IgD-negative memory B cell (primary cell): Measurements from ENCODE around the gene SLC24A3. TPM values are rescaled to one million over a fixed set of nuclear protein-coding genes. Genes with fewer than 3 reads are reported as not detected.

Source experiments
- H3K27ac Mint-ChIP-seq, 3 donors: one replicate each; pipeline ENCODE4 v1.8.0; 2020 to 2022; ENCODE audit warnings: mild to moderate bottlenecking in 3 of 3, mixed read lengths in 3 of 3, moderate library complexity in 1 of 3
- H3K27me3 Mint-ChIP-seq: one replicate; pipeline ENCODE4 v1.8.0; 2021; ENCODE audit warnings: mixed read lengths
- H3K36me3 Mint-ChIP-seq: one replicate; pipeline ENCODE4 v1.8.0; 2020; ENCODE audit warnings: mild to moderate bottlenecking, mixed read lengths
- H3K4me1 Mint-ChIP-seq, 3 donors: one replicate each; pipeline ENCODE4 v1.8.0; 2020 to 2022; ENCODE audit warnings: mixed read lengths in 3 of 3, mild to moderate bottlenecking in 1 of 3
- H3K4me3 Mint-ChIP-seq, 4 donors: one replicate each; pipeline ENCODE4 v1.8.0; 2020 to 2022; ENCODE audit warnings: mild to moderate bottlenecking in 4 of 4, mixed read lengths in 4 of 4, moderate library complexity in 3 of 4
- H3K9me3 Mint-ChIP-seq, 3 donors: one replicate each; pipeline ENCODE4 v1.8.0; 2020 to 2021; ENCODE audit warnings: mixed read lengths in 3 of 3, mild to moderate bottlenecking in 1 of 3
- polyA plus RNA-seq: library from polyadenylated mRNA; unstranded; fragments of 300-500 nt; fragmentation: Illumina TruSeq; gene quantifications from one replicate; pipeline ENCODE4 v1.2.3, GENCODE V29; 2021

The SLC24A3 gene
- polyA plus RNA-seq, 1 donor from 2014 or later = not detected

GRCh38 chr20:19408971-19409370, 196.5 kb downstream of the SLC24A3 start:
- H3K4me3 Mint-ChIP-seq = no peak overlapping the region
- H3K27ac Mint-ChIP-seq = no peak overlapping the region
- no peaks in the 10 kb centered on the region for H3K27me3 Mint-ChIP-seq
- peaks cover 0 to 3% (median 0%) of the 10 kb centered on the region in 3 donors for H3K9me3 Mint-ChIP-seq
- H3K4me1 Mint-ChIP-seq = no peaks in the 10 kb centered on the region
- H3K36me3 Mint-ChIP-seq = no peaks in the 10 kb centered on the region

DNA sequence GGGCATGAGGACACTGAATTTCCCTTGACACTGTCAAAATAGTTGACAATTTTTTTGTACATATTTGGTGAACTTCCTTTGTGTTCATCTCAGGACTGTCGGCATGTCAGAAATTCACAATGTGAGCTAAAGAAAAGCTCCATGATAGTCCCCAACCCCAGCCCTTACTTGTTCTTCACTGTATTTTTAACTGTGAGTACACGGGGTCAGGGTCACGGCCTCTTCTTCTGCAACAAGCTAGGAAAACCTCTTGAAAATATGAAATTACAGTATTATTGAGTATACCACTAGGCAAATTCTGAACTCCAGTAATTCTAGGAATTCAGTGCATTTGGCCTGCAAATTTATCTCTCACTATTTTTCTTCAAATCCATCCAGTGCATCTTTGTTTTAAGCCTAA, 199.4 kb downstream of the SLC24A3 start:
- H3K4me3 Mint-ChIP-seq = no peak overlapping the region
- H3K27me3 Mint-ChIP-seq = no peaks in the 10 kb centered on the region
- no peak overlapping the region for H3K27ac Mint-ChIP-seq
- peaks cover 0 to 3% (median 0%) of the 10 kb centered on the region in 3 donors for H3K9me3 Mint-ChIP-seq
- no peaks in the 10 kb centered on the region for H3K4me1 Mint-ChIP-seq
- no peaks in the 10 kb centered on the region for H3K36me3 Mint-ChIP-seq

DNA sequence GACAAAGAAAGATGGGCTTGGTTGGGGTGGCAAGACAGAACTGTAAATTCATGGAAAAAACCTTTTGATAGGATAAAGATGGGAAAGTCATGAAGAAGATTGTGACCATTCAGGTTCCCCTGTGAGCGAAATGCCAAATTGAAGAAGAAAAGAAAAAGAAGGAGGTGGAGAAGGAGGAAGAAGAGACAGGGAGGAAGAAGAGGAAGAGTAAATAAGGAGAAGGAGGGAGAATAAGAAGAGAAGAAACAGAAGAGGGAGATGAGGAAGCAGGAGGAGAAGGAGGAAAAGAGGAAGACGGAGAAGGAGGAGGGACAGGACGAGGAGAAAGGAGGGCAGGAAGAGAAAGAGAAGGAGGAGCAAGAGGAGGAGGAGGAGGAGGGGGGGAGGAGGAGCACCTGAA, 199.8 kb downstream of the SLC24A3 start:
- no peaks in the 10 kb centered on the region for H3K4me1 Mint-ChIP-seq
- no peaks in the 10 kb centered on the region for H3K36me3 Mint-ChIP-seq
- peaks cover 0 to 3% (median 0%) of the 10 kb centered on the region in 3 donors for H3K9me3 Mint-ChIP-seq
- H3K4me3 Mint-ChIP-seq = no peak overlapping the region
- H3K27ac Mint-ChIP-seq = no peak overlapping the region
- no peaks in the 10 kb centered on the region for H3K27me3 Mint-ChIP-seq

DNA sequence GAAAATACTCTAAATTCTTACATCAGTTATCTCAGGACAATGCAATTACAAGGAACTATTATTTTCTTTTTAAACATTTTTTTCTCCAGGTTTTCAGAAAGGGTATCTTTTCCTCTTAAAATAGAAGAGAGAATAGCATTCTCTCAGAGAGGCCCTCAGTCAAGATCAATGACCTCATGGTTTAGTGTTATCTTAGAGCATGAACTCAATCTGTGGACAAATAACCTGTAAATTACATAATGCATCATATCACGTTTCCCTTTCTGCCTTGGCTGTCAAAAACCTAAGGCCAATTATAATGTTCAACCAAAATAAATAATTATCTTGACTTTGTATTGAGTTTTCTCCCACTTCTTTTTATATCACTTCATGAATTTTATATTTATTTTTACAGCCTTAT, 202.2 kb downstream of the SLC24A3 start:
- H3K27me3 Mint-ChIP-seq = no peaks in the 10 kb centered on the region
- H3K36me3 Mint-ChIP-seq = no peaks in the 10 kb centered on the region
- H3K4me3 Mint-ChIP-seq = no peak overlapping the region
- H3K4me1 Mint-ChIP-seq = no peaks in the 10 kb centered on the region
- no peaks in the 10 kb centered on the region for H3K9me3 Mint-ChIP-seq
- no peak overlapping the region for H3K27ac Mint-ChIP-seq

DNA sequence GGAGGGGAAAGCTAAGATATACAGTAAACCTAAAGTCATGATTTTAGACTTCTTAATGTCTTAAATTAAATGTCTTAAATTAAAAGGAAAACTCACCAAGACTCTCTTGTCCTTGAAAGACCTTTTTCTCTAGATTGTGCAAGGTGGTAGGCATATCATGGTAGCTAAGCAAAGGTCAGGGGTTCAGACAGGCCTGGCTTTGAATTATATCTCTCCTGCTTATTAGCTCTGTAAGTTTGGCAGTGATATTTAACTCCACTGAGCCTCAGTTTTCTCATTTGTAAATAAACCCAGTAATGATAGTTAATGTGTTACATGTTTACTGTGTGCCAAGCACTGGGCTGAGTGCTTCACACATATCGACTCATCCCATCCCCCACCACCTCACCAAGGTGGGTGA, 203.3 kb downstream of the SLC24A3 start:
- H3K4me1 Mint-ChIP-seq = no peaks in the 10 kb centered on the region

GRCh38 chr20:19416627-19417026, 204.2 kb downstream of the SLC24A3 start:
- Mint-ChIP-seq H3K4me3 (no peak overlapping the region), H3K27ac (no peak overlapping the region), H3K4me1 (no peaks in the 10 kb centered on the region), H3K36me3 (no peaks in the 10 kb centered on the region), H3K27me3 (no peaks in the 10 kb centered on the region), H3K9me3 (peaks cover 0 to 4% (median 3%) of the 10 kb centered on the region in 3 donors)

More for the DNA sequence above, 203.3 kb downstream of the SLC24A3 start:
- no peak overlapping the region for H3K4me3 Mint-ChIP-seq
- H3K27me3 Mint-ChIP-seq = no peaks in the 10 kb centered on the region
- no peaks in the 10 kb centered on the region for H3K9me3 Mint-ChIP-seq
- H3K27ac Mint-ChIP-seq = no peak overlapping the region
- no peaks in the 10 kb centered on the region for H3K36me3 Mint-ChIP-seq

DNA sequence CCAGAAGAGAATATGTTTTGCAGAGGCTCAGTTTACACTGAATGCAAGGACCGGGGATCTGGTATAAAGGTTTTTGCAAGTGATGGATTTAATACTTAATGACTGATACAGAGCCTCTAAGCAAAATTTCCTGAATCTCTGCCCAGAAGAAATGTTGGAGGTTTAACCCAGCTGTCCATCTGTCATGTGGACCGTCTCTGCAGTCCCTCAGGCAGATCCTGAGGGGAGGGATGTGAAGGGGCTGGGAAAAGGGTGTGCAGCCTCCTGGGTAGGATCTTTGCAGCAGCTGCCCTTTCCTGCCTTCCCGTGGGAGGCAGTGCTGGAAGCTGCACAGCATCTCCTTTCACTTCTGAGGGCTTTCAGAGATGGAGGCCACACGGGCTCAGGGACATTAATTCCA, 207.0 kb downstream of the SLC24A3 start:
- no peaks in the 10 kb centered on the region for H3K36me3 Mint-ChIP-seq
- no peaks in the 10 kb centered on the region for H3K27me3 Mint-ChIP-seq
- peaks cover 0 to 4% (median 3%) of the 10 kb centered on the region in 3 donors for H3K9me3 Mint-ChIP-seq
- H3K4me1 Mint-ChIP-seq = no peaks in the 10 kb centered on the region
- H3K4me3 Mint-ChIP-seq = no peak overlapping the region
- no peak overlapping the region for H3K27ac Mint-ChIP-seq

- H3K36me3 Mint-ChIP-seq = no peaks in the 10 kb centered on the region
Observed at GRCh38 chr20:19423097-19423899, 210.9 kb downstream of the SLC24A3 start.

GRCh38 chr20:19423900-19424620, 211.6 kb downstream of the SLC24A3 start:
- Mint-ChIP-seq H3K4me3 (no peak overlapping the region), H3K36me3 (no peaks in the 10 kb centered on the region), H3K4me1 (peaks cover 0 to 5% (median 4%) of the 10 kb centered on the region in 3 donors), H3K9me3 (peaks cover 0 to 4% (median 3%) of the 10 kb centered on the region in 3 donors), H3K27ac (no peak overlapping the region), H3K27me3 (no peaks in the 10 kb centered on the region)

More at GRCh38 chr20:19423097-19423899, 210.9 kb downstream of the SLC24A3 start:
- H3K9me3 Mint-ChIP-seq = peaks cover 0 to 4% (median 3%) of the 10 kb centered on the region in 3 donors
- no peak overlapping the region for H3K27ac Mint-ChIP-seq
- peaks cover 0 to 5% (median 0%) of the 10 kb centered on the region in 3 donors for H3K4me1 Mint-ChIP-seq
- no peaks in the 10 kb centered on the region for H3K27me3 Mint-ChIP-seq
- H3K4me3 Mint-ChIP-seq = no peak overlapping the region

DNA sequence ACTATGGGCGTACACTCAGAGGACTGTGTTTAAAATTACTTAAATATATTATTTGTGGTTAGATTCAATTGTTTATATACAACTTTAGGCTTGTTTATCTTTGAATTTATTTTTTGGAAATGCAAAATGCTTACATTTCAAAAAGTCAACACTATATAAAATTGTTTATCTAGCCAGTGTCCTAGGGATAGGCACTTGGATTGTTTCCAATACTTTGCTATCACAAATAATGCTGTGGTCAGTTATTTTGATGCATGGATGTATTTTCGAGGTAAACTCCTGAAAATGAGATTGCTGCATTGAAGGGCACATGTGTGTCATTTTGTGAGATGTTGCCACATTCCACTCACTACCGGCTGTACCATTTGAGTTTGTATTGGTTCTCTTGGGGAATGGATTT, 213.9 kb downstream of the SLC24A3 start:
- no peak overlapping the region for H3K4me3 Mint-ChIP-seq
- peaks cover 0 to 6% (median 5%) of the 10 kb centered on the region in 3 donors for H3K4me1 Mint-ChIP-seq
- no peaks in the 10 kb centered on the region for H3K27me3 Mint-ChIP-seq
- H3K27ac Mint-ChIP-seq = no peak overlapping the region
- no peaks in the 10 kb centered on the region for H3K36me3 Mint-ChIP-seq
- H3K9me3 Mint-ChIP-seq = peaks cover 0 to 2% (median 1%) of the 10 kb centered on the region in 3 donors

- Mint-ChIP-seq H3K27ac (no peak overlapping the region), H3K4me3 (no peak overlapping the region), H3K27me3 (no peaks in the 10 kb centered on the region), H3K36me3 (no peaks in the 10 kb centered on the region), H3K4me1 (peaks cover 0 to 6% (median 5%) of the 10 kb centered on the region in 3 donors), H3K9me3 (no peaks in the 10 kb centered on the region)
Observed at GRCh38 chr20:19427480-19427879, 215.0 kb downstream of the SLC24A3 start.

DNA sequence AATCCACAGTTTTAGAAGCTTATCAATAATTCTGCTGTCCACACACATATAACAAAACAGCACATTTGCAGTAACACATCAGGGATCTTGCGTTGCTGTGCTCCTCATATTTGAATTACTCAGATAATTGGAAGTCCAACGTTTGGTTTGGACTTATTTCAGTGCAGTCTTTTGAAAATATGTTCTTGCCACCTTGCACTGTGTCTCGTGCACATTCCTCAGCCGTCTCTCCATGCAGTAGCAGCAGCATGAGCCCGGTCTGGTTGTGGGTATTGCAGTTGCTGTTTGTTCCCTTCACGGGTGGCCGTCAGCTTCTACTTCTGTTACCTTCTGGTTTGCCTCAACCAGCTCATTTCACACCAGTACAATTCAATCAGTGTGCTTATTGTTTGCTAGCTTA, 215.5 kb downstream of the SLC24A3 start:
- no peak overlapping the region for H3K27ac Mint-ChIP-seq
- H3K4me1 Mint-ChIP-seq = peaks cover 0 to 6% (median 5%) of the 10 kb centered on the region in 3 donors
- no peak overlapping the region for H3K4me3 Mint-ChIP-seq
- no peaks in the 10 kb centered on the region for H3K9me3 Mint-ChIP-seq
- no peaks in the 10 kb centered on the region for H3K27me3 Mint-ChIP-seq
- H3K36me3 Mint-ChIP-seq = no peaks in the 10 kb centered on the region

DNA sequence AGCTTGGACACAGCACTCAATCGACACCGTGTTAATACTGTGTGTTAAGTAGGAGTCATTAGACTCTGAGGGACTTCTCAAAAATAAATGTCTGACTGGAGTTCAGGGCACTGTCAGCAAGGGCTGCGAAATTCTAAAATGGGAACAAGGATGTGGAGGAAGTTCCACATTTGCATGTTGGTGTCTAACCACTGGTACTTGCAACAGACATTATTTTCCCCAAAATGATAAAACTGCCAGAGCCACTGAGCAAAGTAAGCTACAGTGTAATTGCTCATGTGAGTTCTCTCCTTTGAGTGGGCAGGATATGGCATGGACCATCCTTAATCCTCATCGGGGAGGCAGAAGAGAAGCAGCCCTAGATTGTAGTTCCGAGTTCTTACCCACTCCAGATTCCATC, 215.9 kb downstream of the SLC24A3 start:
- peaks cover 0 to 6% (median 5%) of the 10 kb centered on the region in 3 donors for H3K4me1 Mint-ChIP-seq
- no peak overlapping the region for H3K27ac Mint-ChIP-seq
- H3K9me3 Mint-ChIP-seq = no peaks in the 10 kb centered on the region
- H3K27me3 Mint-ChIP-seq = no peaks in the 10 kb centered on the region
- no peak overlapping the region for H3K4me3 Mint-ChIP-seq
- H3K36me3 Mint-ChIP-seq = no peaks in the 10 kb centered on the region

DNA sequence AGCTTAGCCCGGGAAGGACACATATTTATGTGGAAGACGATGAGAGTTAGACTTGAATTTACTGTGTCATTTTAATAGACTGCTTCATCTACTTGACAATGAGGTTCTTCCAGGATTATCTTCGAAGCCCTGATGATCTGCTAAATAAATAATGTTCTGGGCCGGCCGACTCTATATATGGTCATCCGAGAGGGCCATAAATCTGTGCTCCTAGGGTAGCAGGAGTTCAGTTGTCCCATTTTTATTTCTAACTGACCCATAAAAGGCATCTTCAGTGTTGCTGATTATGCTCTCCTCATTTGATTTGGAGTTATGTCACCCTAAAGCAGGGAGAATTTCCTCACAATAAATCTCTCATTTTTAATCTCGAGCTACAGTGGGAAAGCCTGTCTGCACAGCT, 217.1 kb downstream of the SLC24A3 start:
- no peak overlapping the region for H3K27ac Mint-ChIP-seq
- no peaks in the 10 kb centered on the region for H3K9me3 Mint-ChIP-seq
- no peak overlapping the region for H3K4me3 Mint-ChIP-seq
- H3K27me3 Mint-ChIP-seq = no peaks in the 10 kb centered on the region
- no peaks in the 10 kb centered on the region for H3K36me3 Mint-ChIP-seq
- peaks cover 0 to 6% (median 5%) of the 10 kb centered on the region in 3 donors for H3K4me1 Mint-ChIP-seq

- Mint-ChIP-seq H3K9me3 (no peaks in the 10 kb centered on the region), H3K4me1 (peaks cover 0 to 6% (median 5%) of the 10 kb centered on the region in 3 donors), H3K4me3 (no peak overlapping the region), H3K27ac (no peak overlapping the region), H3K27me3 (no peaks in the 10 kb centered on the region), H3K36me3 (no peaks in the 10 kb centered on the region)
Observed at GRCh38 chr20:19430641-19431315, 218.3 kb downstream of the SLC24A3 start.
